HEK293T (cell line): ENCODE measurements around the gene TNXB.
"Not testable (repeated sequence)": the region's sequence is repeated elsewhere in the genome, so short reads cannot be mapped to it uniquely, and the experiment has no call there.

Source experiments
- CTCF ChIA-PET: fragments of 350-600 bp; formaldehyde crosslinking; extraction: SDS; loops from one replicate; lab custom pipeline; 2021; ENCODE audit warnings: antibody characterized with exemption, inconsistent platforms; lab: Yijun Ruan, JAX
- POLR2A ChIA-PET: fragments of 350-600 bp; formaldehyde crosslinking; extraction: SDS; loops from one replicate; lab custom pipeline; 2020; ENCODE audit warnings: antibody characterized with exemption, inconsistent platforms; lab: Yijun Ruan, JAX
- DNase-seq: peaks from one replicate; pipeline ENCODE4 v3.0.0; 2012; ENCODE audit warnings: mixed read lengths; ENCODE audit errors: extremely low spot score
- ARNT ChIP-seq: fragments of 450-650 bp; IDR thresholded peaks from 2 replicates; pipeline ENCODE4 v1.6.1; 2017; ENCODE audit warnings: mild to moderate bottlenecking
- BHLHE40 ChIP-seq: fragments of 450-650 bp; IDR thresholded peaks from 2 replicates; pipeline ENCODE4 v1.6.1; 2016; ENCODE audit warnings: mild to moderate bottlenecking, moderate library complexity, borderline replicate concordance
- CTBP1 ChIP-seq: fragments of 450-650 bp; IDR thresholded peaks from 2 replicates; pipeline ENCODE4 v1.6.1; 2016; ENCODE audit warnings: borderline replicate concordance
- ELF4 ChIP-seq: fragments of 450-650 bp; IDR thresholded peaks from 2 replicates; pipeline ENCODE4 v1.6.1; 2017; ENCODE audit warnings: antibody characterized with exemption
- FOXA1 ChIP-seq: fragments of 450-650 bp; IDR thresholded peaks from 2 replicates; pipeline ENCODE4 v1.6.1; 2016; ENCODE audit warnings: mild to moderate bottlenecking
- FOXK2 ChIP-seq: fragments of 450-650 bp; IDR thresholded peaks from 2 replicates; pipeline ENCODE4 v1.6.1; 2016; ENCODE audit warnings: mild to moderate bottlenecking
- FOXM1 ChIP-seq: fragments of 450-650 bp; IDR thresholded peaks from 2 replicates; pipeline ENCODE4 v1.6.1; 2017; ENCODE audit warnings: mild to moderate bottlenecking, borderline replicate concordance
- HDGF ChIP-seq: fragments of 450-650 bp; IDR thresholded peaks from 2 replicates; pipeline ENCODE4 v1.6.1; 2017; ENCODE audit warnings: antibody characterized with exemption, borderline replicate concordance
- L3MBTL2 ChIP-seq: fragments of 450-650 bp; conservative IDR thresholded peaks from 2 replicates; pipeline ENCODE4 v1.6.1; 2016; ENCODE audit warnings: mild to moderate bottlenecking
- LEF1 ChIP-seq: fragments of 450-650 bp; IDR thresholded peaks from 2 replicates; pipeline ENCODE4 v1.6.1; 2017; ENCODE audit warnings: mild to moderate bottlenecking, borderline replicate concordance
- NFRKB ChIP-seq: fragments of 450-650 bp; IDR thresholded peaks from 2 replicates; pipeline ENCODE4 v1.6.1; 2016; ENCODE audit warnings: mild to moderate bottlenecking, moderate library complexity
- PKNOX1 ChIP-seq: fragments of 450-650 bp; IDR thresholded peaks from 2 replicates; pipeline ENCODE4 v1.6.1; 2016
- SP1 ChIP-seq: fragments of 450-650 bp; IDR thresholded peaks from 2 replicates; pipeline ENCODE4 v1.6.1; 2017
- SUZ12 ChIP-seq: fragments of 450-650 bp; IDR thresholded peaks from 2 replicates; pipeline ENCODE4 v1.6.1; 2016; ENCODE audit warnings: mild to moderate bottlenecking
- TARDBP ChIP-seq: fragments of 450-650 bp; IDR thresholded peaks from 2 replicates; pipeline ENCODE4 v1.6.1; 2016
- ZNF384 ChIP-seq: fragments of 450-650 bp; IDR thresholded peaks from 2 replicates; pipeline ENCODE4 v1.6.1; 2016

TNXB gene

DNA sequence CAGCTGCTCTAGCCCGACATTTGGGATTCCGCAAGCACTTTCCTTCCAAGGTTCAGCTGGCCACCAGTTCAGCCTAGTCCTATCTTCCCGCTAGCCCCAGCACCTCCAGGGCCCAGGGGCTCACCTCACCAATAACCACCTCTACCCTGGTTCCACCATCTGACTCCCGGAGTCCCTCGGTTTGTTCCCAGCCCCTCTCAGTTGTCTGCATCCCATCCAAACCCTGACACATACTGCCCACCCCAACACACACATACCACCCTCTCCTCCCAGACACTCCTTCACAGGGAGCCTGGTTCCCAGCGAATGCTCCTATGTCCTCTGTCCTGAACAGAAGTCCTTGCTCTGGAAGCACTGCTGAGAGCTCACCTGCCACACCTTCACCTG is 418 bp downstream of the TNXB start:
- POLR2A ChIA-PET: no interaction called here
- DNase-seq: no peak
- TF ChIP-seq PKNOX1 (no peak), NFRKB (no peak), ZNF384 (no peak), HDGF (no peak), ARNT (no peak), CTBP1 (no peak), FOXK2 (no peak), ELF4 (no peak), TARDBP (no peak), FOXA1 (no peak), LEF1 (no peak), BHLHE40 (no peak), L3MBTL2 (no peak), FOXM1 (no peak), SP1 (no peak), SUZ12 (no peak)
- CTCF ChIA-PET: interaction anchor here (2.6 kb wide), 1 partner anchor 10 kb away, joined by 14 read pairs; no protein-coding TSS in a partner anchor

GRCh38 chr6:32108094-32108627 is 977 bp downstream of the TNXB start:
- ChIA-PET CTCF (interaction anchor here (2.6 kb wide), 1 partner anchor 10 kb away, joined by 14 read pairs; no protein-coding TSS in a partner anchor), POLR2A (no interaction called here)
- TF ChIP-seq SUZ12: no peak
- no peak for TF ChIP-seq FOXK2
- TF ChIP-seq CTBP1: no peak
- TF ChIP-seq L3MBTL2: no peak
- no peak for TF ChIP-seq ZNF384
- no peak for TF ChIP-seq BHLHE40
- no peak for TF ChIP-seq NFRKB
- no peak for TF ChIP-seq ELF4
- TF ChIP-seq SP1: no peak
- no peak for TF ChIP-seq FOXA1
- TF ChIP-seq FOXM1: no peak
- no peak for TF ChIP-seq HDGF
- no peak for TF ChIP-seq LEF1
- no peak for TF ChIP-seq TARDBP
- no peak for TF ChIP-seq ARNT
- TF ChIP-seq PKNOX1: no peak
- DNase-seq: peak; percentile 31

GRCh38 chr6:32107406-32107805 is 1.7 kb downstream of the TNXB start:
- ChIA-PET CTCF (interaction anchor here (0.9 to 1.0 kb wide), 2 partner anchors 10 to 19 kb away, joined by 4 read pairs; no protein-coding TSS in a partner anchor), POLR2A (no interaction called here)
- TF ChIP-seq FOXK2 (no peak), TARDBP (no peak), SUZ12 (no peak), BHLHE40 (no peak), ZNF384 (no peak), PKNOX1 (no peak), FOXA1 (no peak), SP1 (no peak), ELF4 (no peak), NFRKB (no peak), CTBP1 (no peak), LEF1 (no peak), HDGF (no peak), L3MBTL2 (no peak), FOXM1 (no peak), ARNT (no peak)
- no peak for DNase-seq

DNA sequence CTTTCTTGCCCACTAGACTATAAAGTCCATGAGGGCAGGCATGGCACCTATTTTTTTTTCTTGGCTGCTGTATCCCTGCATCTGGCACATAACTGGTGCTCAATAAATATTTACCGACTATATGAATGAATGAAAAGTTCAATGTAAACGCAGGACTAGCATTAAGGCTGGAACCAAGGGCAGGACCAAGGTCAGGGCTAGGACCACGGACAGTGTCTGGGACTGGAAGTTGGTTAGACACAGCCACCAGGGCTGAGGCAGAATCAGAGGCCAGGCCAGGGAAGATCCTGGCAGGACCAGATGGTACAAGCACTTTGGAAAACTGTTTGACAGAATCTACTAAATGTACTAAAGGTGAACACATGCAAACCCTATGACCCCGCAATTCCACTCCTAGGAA is 3.7 kb downstream of the TNXB start:
- CTCF ChIA-PET: no interaction called here
- no peak for DNase-seq
- POLR2A ChIA-PET: no interaction called here
- no peak for TF ChIP-seq L3MBTL2
- no peak for TF ChIP-seq CTBP1
- TF ChIP-seq ZNF384: no peak
- TF ChIP-seq FOXM1: no peak
- TF ChIP-seq BHLHE40: no peak
- no peak for TF ChIP-seq FOXA1
- no peak for TF ChIP-seq SUZ12
- TF ChIP-seq TARDBP: no peak
- TF ChIP-seq LEF1: no peak
- TF ChIP-seq SP1: no peak
- TF ChIP-seq ELF4: no peak
- TF ChIP-seq HDGF: no peak
- TF ChIP-seq ARNT: no peak
- no peak for TF ChIP-seq PKNOX1
- no peak for TF ChIP-seq NFRKB

GRCh38 chr6:32102255-32102654 is 6.9 kb downstream of the TNXB start:
- ChIA-PET CTCF (interaction anchor here (1.2 kb wide), 1 partner anchor 11 kb away, joined by 3 read pairs; no protein-coding TSS in a partner anchor), POLR2A (interaction anchor here (1.0 kb wide), 1 partner anchor 75 kb away, joined by 3 read pairs; no protein-coding TSS in a partner anchor)
- DNase-seq: no peak
- no peak for TF ChIP-seq SUZ12
- no peak for TF ChIP-seq LEF1

DNA sequence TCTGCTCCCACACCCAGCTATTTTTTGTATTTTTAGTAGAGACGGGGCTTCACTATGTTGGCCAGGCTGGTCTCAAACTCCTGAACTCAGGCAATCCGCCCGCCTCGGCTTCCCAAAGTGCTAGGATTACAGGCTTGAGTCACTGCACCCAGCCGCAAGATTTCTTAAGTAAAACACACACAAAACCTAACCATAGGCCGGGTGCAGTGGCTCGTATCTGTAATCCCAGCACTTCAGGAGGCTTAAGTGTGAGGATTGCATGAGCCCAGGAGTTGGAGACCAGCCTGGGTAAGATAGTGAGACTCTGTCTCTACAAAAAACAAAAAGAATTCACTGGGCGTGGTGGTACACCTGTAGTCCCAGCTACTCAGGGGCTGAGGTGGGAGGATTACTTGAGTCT is 8.9 kb downstream of the TNXB start:
- ChIA-PET POLR2A (interaction anchor here (0.7 kb wide), 1 partner anchor 17 kb away, joined by 3 read pairs; no protein-coding TSS in a partner anchor), CTCF (interaction anchor here (0.7 kb wide), 1 partner anchor 382 kb away, joined by 5 read pairs; no protein-coding TSS in a partner anchor)
- not testable (repeated sequence) for DNase-seq
